HG03469 (cell line): ENCODE measurements around the gene RADIL.
"Not testable (repeated sequence)": the region's sequence is repeated elsewhere in the genome, so short reads cannot be mapped to it uniquely, and the experiment has no call there.

Experiments used
- ATAC-seq: cut with Tn5 transposase; IDR thresholded peaks from one replicate; pipeline ENCODE4 v1.9.1; 2021; ENCODE audit warnings: mild to moderate bottlenecking, moderate library complexity, moderate number of reproducible peaks; ENCODE audit not compliant: unreplicated experiment

The RADIL gene

DNA sequence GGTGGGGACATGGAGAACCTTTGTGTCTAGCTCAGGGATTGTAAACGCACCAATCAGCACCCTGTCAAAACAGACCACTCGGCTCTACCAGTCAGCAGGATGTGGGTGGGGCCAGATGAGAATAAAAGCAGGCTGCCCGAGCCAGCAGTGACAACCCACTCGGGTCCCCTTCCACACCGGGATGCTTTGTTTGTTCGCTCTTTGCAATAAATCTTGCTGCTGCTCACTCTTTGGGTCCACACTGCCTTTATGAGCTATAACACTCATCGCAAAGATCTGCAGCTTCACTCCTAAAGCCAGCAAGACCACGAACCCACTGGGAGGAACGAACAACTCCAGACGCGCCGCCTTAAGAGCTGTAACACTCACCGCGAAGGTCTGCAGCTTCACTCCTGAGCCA, 89.3 kb downstream of the RADIL start:
- ATAC-seq = not testable (repeated sequence)

- ATAC-seq = not testable (repeated sequence)
Observed at GRCh38 chr7:4793385-4793993, 90.0 kb downstream of the RADIL start.

GRCh38 chr7:4792537-4793126, 90.9 kb downstream of the RADIL start:
- ATAC-seq = no peak

- no peak for ATAC-seq
Observed at GRCh38 chr7:4791738-4792536, 91.6 kb downstream of the RADIL start.

GRCh38 chr7:4791101-4791737, 92.3 kb downstream of the RADIL start:
- no peak for ATAC-seq

- ATAC-seq = no peak
Observed at GRCh38 chr7:4790516-4790991, 93.0 kb downstream of the RADIL start.

DNA sequence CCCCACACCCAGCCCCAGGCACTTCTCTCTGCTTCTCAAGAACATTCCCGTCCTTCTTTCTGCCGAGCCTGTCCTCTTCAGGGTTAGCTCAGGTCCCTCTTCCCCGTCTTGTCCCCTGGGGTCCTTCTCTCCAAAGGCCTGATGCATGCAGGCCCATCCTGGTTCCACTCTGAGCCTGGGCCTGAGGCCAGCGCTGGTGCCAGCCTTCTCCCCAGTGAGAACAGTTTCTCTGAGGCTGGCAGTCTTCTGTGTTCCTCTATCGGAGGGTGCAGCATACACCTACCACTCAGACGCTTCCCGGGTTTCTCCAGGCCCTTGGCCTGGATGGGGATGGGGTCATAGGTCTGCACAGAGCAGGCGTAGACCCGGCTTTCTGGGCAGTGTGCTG, 93.4 kb downstream of the RADIL start:
- no peak for ATAC-seq

DNA sequence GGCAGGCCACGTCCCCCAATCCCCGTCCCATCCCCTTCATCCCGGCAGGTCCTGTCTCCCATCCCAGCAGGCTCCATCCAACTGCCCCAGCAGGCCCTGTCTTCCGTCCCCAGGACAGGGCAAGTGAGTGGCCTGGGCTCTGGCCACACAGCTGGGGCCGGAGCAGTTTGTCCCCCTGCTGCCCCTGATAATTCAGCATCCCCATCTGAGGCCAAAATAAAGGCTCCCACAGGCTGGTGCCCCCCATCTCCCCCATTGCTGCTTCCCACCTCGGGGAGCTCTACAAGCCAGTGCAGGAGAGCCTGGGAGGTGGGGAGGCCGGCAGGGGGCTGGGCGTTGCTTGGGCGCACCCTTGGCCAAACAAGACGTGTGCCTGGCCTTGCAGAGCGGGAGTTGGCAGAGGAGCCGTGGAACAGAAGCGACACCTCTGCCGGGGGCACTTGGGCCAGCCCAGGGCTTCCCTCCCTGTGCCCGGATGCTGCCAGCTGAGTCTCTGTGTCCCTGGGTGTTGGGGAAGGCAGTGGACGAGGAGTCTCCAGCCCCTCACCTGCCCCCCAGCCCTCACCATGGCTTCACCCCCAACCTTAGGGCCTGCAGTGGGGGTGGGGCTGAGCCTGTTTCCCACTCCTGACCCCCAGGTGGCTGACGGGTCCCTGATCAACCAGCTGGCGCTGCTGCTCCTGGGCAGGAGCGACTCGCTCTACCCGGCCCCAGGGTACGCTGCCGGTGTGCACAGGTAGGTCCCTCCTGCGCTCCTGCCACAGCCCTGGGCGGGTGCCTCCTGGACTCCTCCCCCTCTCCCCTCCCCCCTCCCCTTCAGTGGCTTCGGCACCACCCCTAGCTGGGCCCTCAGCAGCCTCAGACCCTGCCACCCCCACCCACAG, 94.1 kb downstream of the RADIL start:
- ATAC-seq = no peak

DNA sequence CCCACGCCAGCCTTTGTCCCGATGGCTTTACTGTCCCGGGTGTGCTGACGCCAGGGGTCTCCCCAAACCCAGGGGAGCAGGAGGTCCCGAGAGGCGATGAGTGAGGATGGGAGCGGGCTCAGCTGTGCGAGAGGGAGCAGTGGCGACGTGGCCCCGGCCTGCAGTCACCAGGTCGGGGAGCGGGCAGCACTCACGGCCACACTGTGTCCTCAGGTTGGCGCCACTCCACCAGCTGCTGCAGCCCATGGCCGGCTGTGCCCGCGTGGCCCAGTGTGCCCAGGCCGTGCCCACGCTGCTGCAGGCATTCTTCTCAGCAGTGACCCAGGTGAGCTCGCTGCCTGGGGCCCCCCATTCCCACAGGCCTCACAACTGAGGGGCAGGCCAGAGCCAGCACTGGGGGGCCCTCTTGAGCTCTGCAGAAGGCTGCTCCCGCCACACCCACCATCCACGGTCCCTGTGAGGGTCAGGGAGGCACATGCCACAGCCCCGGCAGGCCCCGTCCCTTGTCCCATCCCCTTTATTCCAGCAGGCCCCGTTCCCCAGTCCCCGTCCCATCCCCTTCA, 94.8 kb downstream of the RADIL start:
- ATAC-seq = no peak

- no peak for ATAC-seq
Observed at GRCh38 chr7:4787947-4788626, 95.4 kb downstream of the RADIL start.

DNA sequence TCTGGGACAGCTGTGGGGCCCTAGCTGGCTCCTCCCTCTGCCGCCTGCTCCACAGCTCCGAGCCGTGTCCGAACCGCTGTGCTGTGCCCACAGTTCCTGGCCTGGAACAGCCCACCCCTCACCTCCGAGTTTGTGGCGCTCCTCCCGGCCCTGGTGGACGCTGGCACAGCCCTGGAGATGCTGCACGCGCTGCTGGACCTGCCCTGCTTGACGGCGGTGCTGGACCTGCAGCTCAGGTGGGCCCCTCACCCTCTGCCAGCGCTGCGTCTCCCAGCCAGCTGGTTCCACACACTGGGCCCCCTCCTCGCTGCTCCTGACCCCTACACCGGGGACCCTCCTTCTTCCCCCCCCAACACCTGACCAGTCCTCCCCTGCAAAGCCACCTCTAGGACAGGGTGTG, 96.0 kb downstream of the RADIL start:
- no peak for ATAC-seq

GRCh38 chr7:4786015-4786414, 97.5 kb downstream of the RADIL start:
- ATAC-seq = no peak

DNA sequence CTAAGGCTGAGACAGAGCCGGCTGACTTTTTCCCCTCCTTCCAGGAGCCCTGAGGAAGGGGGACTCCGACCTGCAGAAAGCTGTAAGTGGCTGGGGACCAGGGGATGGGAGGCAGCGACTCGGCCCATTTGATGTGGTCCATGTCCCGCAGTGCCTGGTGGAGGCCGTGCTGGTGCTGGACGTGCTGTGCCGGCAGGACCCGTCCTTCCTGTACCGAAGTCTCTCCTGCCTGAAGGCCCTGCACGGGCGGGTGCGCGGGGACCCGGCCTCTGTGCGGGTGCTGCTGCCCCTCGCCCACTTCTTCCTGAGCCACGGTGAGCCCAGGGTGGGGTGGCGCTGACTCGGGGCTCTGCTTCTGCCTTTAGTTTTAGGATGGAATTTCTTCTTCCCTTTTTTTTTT, 98.1 kb downstream of the RADIL start:
- no peak for ATAC-seq

DNA sequence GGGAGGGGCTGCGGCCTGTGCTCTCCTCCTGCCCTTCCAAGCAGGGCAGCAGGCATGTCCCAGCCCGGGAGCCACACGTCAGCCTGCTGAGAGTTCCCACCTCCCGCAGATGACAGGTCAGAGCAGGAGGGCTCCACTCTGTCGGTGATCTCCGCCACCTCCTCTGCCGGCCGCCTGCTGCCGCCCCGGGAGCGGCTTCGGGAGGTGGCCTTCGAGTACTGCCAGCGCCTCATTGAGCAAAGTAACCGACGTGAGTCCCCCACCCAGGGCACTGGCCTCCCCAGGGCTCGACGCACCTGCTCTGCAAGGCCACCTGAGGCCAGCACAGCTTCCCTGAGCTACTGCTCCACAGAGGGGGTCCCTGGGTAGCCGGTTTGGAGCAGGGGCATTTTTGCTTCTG, 98.7 kb downstream of the RADIL start:
- no peak for ATAC-seq

DNA sequence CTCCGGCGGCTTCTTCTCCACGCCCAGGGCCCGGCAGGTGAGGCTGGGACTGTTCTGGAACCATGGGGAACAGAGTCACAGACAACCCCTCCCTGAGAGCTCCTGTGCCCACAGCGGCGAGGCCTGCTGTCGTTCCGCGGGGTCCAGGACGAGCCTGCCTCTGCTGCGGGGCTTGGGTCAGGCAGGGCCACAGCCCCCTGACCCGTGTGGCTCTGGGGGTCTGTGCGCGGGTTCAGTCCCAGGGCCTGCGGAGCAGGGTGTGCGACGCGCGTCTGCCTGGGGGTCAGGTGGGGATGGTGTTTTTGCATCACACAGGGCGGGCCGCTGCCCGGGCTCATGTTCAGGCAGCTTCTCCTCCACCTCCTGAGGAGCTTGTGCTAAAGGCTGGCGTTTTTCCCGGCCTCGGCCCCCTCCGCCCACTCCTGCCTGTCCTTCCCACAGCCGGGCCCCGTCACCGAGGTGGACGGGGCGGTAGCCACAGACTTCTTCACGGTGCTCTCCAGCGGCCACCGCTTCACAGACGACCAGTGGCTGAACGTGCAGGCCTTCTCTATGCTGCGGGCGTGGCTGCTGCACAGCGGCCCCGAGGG, 99.7 kb downstream of the RADIL start:
- no peak for ATAC-seq

DNA sequence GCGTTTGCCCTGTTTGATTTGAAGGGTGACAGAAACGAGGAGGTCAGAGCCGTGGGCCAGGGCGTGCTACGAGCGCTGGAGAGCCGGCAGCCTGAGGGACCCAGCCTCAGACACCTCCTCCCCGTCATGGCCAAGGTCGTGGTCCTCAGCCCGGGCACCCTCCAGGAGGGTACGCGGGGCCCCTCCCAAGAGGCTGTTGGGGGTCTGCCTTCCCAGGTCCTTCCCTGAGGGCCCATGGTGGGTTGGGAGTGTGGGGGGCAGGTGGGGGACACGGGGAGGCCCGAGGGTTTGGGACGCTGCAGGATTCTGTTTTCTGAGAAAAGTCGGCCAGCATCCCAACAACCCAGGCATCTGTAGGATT, 100.2 kb downstream of the RADIL start:
- no peak for ATAC-seq

DNA sequence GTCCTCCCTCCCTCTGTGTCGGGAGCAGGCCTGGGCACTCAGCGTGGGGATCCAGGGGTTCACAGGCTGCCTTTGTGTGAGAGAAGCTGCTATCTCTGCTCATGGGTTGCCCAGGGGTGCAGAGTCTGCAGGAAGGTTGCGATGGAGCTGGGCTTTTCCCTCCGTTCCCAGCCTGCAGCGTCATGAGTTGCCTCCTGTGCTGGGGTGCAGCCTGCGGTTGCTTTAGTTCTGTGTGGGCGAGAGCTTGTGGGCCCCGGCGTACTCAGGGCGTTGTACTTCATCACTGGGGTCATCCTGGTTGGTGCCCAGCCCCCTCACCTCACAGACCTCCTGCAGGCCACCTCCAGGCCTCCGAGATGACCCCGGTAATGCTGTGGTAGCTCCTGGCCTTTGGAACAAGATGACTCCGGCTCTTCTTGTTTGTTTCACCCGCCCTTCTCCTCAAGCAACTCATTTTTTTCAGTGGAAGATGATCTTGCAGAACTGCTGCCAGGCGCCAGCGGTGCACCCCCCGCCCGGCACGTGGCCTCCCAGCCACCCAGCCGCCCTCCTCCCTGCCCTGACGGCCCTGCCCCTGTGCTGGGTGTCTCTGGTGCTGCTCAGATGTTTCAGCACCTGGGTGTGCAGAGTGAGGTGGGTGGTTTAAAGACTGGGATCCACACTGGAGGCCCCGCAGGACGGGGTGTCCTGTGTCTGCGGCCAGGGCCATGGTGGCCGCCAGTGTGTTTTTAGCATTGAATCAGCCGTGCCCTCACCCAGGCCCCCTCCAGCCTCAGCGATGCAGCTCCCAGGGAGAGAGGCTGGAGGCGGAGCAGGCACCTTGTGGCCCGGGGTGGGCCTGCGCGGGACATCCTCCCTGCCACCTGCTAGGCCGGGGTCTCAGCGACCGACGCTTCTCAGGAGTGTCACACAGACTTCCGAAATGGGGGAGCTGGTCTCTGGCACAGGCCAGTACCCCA, 100.9 kb downstream of the RADIL start:
- ATAC-seq = no peak

DNA sequence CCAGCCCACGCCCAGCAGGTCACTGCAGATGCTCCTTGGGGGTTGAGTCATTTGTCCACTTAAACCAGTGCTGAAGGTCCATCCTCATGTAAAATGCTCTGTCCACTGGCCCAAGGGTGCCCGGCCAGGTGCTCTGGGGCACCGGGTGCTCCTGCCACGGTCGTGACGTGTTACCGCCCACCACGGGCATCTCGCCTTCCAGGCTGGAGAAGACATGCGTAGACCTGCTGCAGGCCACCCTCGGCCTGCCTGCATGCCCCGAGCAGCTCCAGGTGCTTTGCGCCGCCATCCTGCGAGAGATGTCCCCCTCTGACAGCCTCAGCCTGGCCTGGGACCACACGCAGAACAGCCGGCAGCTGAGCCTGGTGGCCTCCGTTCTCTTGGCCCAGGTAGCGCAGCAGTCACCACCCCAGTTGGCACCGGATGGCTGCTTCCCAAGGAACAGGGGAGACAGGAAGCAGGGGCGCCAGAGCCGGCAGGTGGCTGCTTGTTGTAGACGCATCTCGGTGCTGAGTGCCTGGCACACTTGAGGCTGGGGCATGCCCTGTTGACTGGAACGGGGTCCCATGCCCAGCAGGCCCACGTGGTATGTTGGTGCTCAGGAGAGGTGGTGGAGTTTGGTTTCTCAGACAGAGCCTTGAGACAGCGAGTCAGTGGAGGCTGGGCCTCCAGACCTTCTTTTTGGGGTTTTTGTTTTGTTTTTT, 102.0 kb downstream of the RADIL start:
- no peak for ATAC-seq
